Adrenal gland (tissue), 12 donors: ENCODE data around the gene CRYAB. TPM values are rescaled to one million over a fixed set of nuclear protein-coding genes. Genes with fewer than 3 reads are reported as not detected.
"Not testable (repeated sequence)": the region's sequence is repeated elsewhere in the genome, so short reads cannot be mapped to it uniquely, and the experiment has no call there.

ENCODE experiments used
- DNase-seq, 7 donors: peaks; one replicate each; pipeline ENCODE4 v3.0.0-alpha.2; 2019 to 2020
- H3K27ac ChIP-seq, 5 donors: fragments of 200-600 bp; sonication (generic) in 4 of 5; 1 replicate in 3 of 5; 2 replicates in 2 of 5; pipeline versions ENCODE4 v1.5.1 to v1.8.0; 2016 to 2020; ENCODE audit warnings: mild to moderate bottlenecking in 1 of 5
- H3K27me3 ChIP-seq: fragments of 200-600 bp; 2 replicates; pipeline ENCODE4 v1.8.0; 2021
- H3K36me3 ChIP-seq, 2 donors: fragments of 200-600 bp; replicated peaks in 1 of 2; 1 replicate in 1 of 2; 2 replicates in 1 of 2; pipeline versions ENCODE4 v1.5.1 to v1.8.0; 2018 to 2022
- H3K4me1 ChIP-seq, 2 donors: fragments of 200-600 bp; replicated peaks in 1 of 2; 1 replicate in 1 of 2; 2 replicates in 1 of 2; pipeline versions ENCODE4 v1.5.1 to v1.8.0; 2018 to 2021
- H3K4me3 ChIP-seq, 4 donors: fragments of 200-600 bp; sonication (generic) in 3 of 4; one replicate each; pipeline ENCODE4 v1.5.1; 2016 to 2018
- H3K9me3 ChIP-seq, 3 donors: fragments of 200-600 bp; sonication (generic) in 1 of 3; replicated peaks in 1 of 3; 1 replicate in 2 of 3; 2 replicates in 1 of 3; pipeline versions ENCODE4 v1.5.1 to v1.8.0; 2016 to 2021
- POLR2A ChIP-seq, 2 donors: fragments of 450-650 bp; IDR thresholded peaks; one replicate each; pipeline ENCODE4 v1.6.1; 2017; ENCODE audit warnings: antibody characterized with exemption in 2 of 2, mild to moderate bottlenecking in 2 of 2, moderate library complexity in 1 of 2
- WGBS, 4 donors: extraction: QIAGEN DNeasy Blood & Tissue Kit in 2 of 4; methylation state at CpG; one replicate each; pipeline versions ENCODE4 v1.1.5 to v1.1.7; 2013 to 2017; 5-methylcytosine and 5-hydroxymethylcytosine counted together
- intact Hi-C, 2 donors: fragments of 100-400 bp; cut with DNase I; formaldehyde crosslinking; loops; one replicate each; pipeline versions ENCODE4 v1.14.1 to v1.15.0; 2022 to 2023
- polyA plus RNA-seq, 3 donors: library from polyadenylated mRNA; stranded (reverse); fragments of 200-250 nt in 2 of 3; fragments of 350-450 nt in 1 of 3; fragmentation: Illumina TruSeq in 1 of 3; extraction: RNeasy Lipid Tissue Mini Kit (QIAGEN cat#74804) in 1 of 3; gene quantifications; one replicate each; pipeline ENCODE4 v1.2.3, GENCODE V29; 2013 to 2014
- total RNA-seq, 9 donors: library from RNA; depleted of rRNA in 4 of 9; stranded (reverse); fragments of >200 nt in 4 of 9; fragments of 120-200 nt in 1 of 9; fragmentation: NEBNext Ultra II Directional in 1 of 9; extraction: Animal tissue kit (Norgen Biotek cat#: 25700) in 1 of 9; gene quantifications; one replicate each; pipeline versions ENCODE4 v1.1.0 to v1.2.4, GENCODE V29; 2013 to 2023
- TF ChIP-seq, protein P1 (sequence below), 6 experiments: fragments of 450-650 bp in 4 of 6; fragments of 200-600 bp in 2 of 6; sonication (generic) in 1 of 6; IDR thresholded peaks; 1 replicate in 5 of 6; 2 replicates in 1 of 6; pipeline versions ENCODE4 v1.5.1 to v1.8.0; 2016 to 2021; ENCODE audit warnings: antibody characterized with exemption in 6 of 6, mild to moderate bottlenecking in 2 of 6, moderate library complexity in 1 of 6
- donor health status: healthy with polysubstance abuse.
- donor health status: Bipolar disorder and iron deficiency.
- donor health status: DM: yes; HTN: yes; CAD: no.
- donor health status: DM: no; HTN: no; CAD: no.
- donor health status: DM: no; HTN: no; CAD: no.
- donor health status: DM: yes; HTN: yes; CAD: no.

CRYAB gene
- total and polyA plus RNA-seq, 12 donors, result 6.8 to 108 (median 66.5) TPM

DNA sequence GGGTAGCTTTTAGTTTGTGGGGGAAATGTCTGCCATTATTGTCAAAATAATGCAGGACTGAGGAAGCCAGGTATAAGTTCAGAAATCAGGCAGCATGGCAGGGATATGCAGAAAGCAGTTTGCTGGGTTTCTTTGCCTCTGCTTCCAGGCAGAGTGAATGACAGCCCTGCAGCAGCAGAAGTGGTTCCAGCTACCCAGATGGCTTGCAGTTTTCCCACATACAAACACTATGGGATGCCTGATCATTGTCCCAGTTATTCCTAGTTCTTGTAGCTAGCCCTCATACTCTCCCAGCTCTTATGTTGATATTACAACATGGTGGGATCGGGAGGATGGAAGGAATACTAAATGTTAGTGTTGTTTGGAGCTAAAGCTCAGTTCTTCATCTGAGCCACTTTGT lies 22.7 kb upstream of the CRYAB start:
- Histone ChIP-seq H3K4me1 (peaks cover 40 to 43% of the 10 kb centered on the region in 2 donors), H3K4me3 (no peak overlapping the region), H3K9me3 (no peaks in the 10 kb centered on the region), H3K36me3 (no peaks in the 10 kb centered on the region), H3K27ac (peak overlapping the region; percentile 30 to 91 (median 73)), H3K27me3 (no peaks in the 10 kb centered on the region)
- intact Hi-C loops, result loop anchor here in 1 of 2 donors (5.0 kb wide), 1 partner anchor 48 kb away; no protein-coding TSS in a partner anchor
- peak in 2 of 7 donors; percentile 5 to 23 for DNase-seq
- TF ChIP-seq, protein P1, sequence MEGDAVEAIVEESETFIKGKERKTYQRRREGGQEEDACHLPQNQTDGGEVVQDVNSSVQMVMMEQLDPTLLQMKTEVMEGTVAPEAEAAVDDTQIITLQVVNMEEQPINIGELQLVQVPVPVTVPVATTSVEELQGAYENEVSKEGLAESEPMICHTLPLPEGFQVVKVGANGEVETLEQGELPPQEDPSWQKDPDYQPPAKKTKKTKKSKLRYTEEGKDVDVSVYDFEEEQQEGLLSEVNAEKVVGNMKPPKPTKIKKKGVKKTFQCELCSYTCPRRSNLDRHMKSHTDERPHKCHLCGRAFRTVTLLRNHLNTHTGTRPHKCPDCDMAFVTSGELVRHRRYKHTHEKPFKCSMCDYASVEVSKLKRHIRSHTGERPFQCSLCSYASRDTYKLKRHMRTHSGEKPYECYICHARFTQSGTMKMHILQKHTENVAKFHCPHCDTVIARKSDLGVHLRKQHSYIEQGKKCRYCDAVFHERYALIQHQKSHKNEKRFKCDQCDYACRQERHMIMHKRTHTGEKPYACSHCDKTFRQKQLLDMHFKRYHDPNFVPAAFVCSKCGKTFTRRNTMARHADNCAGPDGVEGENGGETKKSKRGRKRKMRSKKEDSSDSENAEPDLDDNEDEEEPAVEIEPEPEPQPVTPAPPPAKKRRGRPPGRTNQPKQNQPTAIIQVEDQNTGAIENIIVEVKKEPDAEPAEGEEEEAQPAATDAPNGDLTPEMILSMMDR (IDR thresholded peaks at IDR 0.05), result no peak
- no peak for TF ChIP-seq POLR2A (IDR thresholded peaks at IDR 0.05)
- WGBS, 4 donors, result 91 to 100% (median 94%) methylated on average over 1 of the region's 1 CpG

DNA sequence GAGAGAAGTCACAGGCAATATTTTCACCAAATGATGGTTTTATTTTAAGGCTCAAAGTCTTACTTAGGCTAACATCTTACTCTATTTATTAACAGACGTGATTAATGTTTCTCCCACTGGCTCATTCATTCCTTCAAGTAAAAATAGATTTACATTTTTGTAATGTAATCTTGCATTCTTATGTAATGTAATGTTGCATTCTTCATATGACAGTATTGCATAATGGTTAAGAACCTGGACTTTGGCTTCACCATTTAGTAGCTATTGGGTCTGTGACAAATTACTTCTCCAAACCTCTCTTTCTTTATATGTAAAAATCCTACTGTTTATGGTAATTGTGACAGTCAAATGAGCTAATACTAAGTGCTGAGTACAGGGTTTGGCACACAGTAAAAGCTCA lies 22.3 kb upstream of the CRYAB start:
- no peak for DNase-seq
- Histone ChIP-seq H3K27me3 (no peaks in the 10 kb centered on the region), H3K4me3 (no peak overlapping the region), H3K9me3 (no peaks in the 10 kb centered on the region), H3K4me1 (peaks cover 36 to 39% of the 10 kb centered on the region in 2 donors), H3K27ac (peak overlapping the region in 2 of 5 donors; percentile 88 to 91), H3K36me3 (no peaks in the 10 kb centered on the region)
- intact Hi-C loops, result loop anchor here in 1 of 2 donors (5.0 kb wide), 1 partner anchor 48 kb away; no protein-coding TSS in a partner anchor
- no peak for TF ChIP-seq POLR2A (IDR thresholded peaks at IDR 0.05)
- TF ChIP-seq, protein P1 (IDR thresholded peaks at IDR 0.05), result no peak
- WGBS, 4 donors, result 75 to 79% (median 78%) methylated on average over 1 of the region's 1 CpG

DNA sequence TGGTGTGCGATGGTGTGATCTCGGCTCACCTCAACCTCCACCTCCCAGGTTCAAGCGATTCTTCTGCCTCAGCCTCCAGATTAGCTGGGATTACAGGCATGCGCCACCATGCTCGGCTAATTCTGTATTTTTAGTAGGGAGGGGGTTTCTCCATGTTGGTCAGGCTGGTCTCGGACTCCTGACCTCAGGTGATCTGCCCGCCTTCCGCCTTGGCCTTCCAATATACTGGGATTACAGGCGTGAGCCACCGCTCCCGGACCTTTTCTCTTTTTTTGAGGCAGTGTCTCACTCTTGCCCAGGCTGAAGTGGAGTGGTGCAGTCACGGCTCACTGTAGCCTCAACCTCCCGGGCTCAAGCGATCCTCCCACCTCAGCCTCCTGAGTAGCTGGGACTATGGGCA lies 21.6 kb upstream of the CRYAB start:
- WGBS, 4 donors, result 92 to 96% (median 95%) methylated on average over 14 of the region's 14 CpGs
- intact Hi-C loops, result loop anchor here in 1 of 2 donors (5.0 kb wide), 1 partner anchor 49 kb away; no protein-coding TSS in a partner anchor
- not testable (repeated sequence) for H3K4me3 ChIP-seq, H3K9me3 ChIP-seq, H3K27ac ChIP-seq, H3K36me3 ChIP-seq, H3K27me3 ChIP-seq
- DNase-seq, result peak in 1 of 7 donors; percentile 17
- H3K4me1 ChIP-seq, result peaks cover 29 to 32% of the 10 kb centered on the region in 2 donors

DNA sequence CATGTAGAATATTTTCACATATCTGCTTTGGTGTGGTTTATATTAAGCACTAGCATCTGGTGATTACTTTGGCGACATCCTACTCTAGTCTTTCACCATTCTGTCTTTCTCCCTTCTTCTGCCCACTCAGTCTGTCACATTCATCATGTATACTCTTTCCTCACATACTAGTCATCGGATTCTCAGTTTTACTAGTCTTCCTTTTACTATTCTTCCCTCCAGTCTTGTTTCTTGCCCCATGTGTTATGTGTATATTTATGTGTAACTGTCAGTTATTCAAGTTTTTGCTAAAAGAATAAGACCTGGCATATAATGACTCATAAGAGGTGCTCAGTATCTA lies 21.0 kb upstream of the CRYAB start:
- Histone ChIP-seq H3K4me1 (peaks cover 23 to 28% of the 10 kb centered on the region in 2 donors), H3K9me3 (no peaks in the 10 kb centered on the region), H3K27me3 (no peaks in the 10 kb centered on the region), H3K36me3 (no peaks in the 10 kb centered on the region), H3K27ac (no peak overlapping the region), H3K4me3 (no peak overlapping the region)
- intact Hi-C loops, result loop anchor here in 1 of 2 donors (5.0 kb wide), 1 partner anchor 50 kb away; no protein-coding TSS in a partner anchor
- TF ChIP-seq, protein P1 (IDR thresholded peaks at IDR 0.05), result no peak
- no peak for TF ChIP-seq POLR2A (IDR thresholded peaks at IDR 0.05)
- no peak for DNase-seq
- WGBS, 4 donors, result 51 to 75% (median 69%) methylated on average over 2 of the region's 2 CpGs

DNA sequence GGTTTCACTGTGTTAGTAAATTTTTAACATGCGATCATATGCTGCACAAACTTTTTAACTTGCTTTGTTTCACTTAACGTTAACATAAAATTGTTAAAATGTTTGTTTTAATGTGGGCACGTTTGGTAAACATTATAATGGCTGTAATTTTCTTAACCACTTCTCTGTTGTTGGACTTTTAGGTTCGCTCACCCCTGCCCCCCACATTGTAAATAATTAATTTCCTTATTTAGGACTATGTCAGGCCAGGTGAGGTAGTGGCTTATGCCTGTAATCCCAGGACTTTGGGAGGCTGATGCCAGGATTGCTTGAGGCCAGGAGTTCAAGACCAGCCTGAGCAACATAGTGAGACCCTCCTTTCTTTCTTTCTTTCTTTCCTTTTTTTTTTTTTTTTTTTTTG lies 18.9 kb upstream of the CRYAB start:
- 68 to 78% (median 73%) methylated on average over 4 of the region's 4 CpGs for WGBS, 4 donors

More for the DNA sequence above, 18.9 kb upstream of the CRYAB start:
- Histone ChIP-seq H3K27me3 (no peaks in the 10 kb centered on the region), H3K9me3 (no peaks in the 10 kb centered on the region), H3K27ac (no peak overlapping the region), H3K4me3 (no peak overlapping the region), H3K36me3 (no peaks in the 10 kb centered on the region), H3K4me1 (peaks cover 11 to 24% of the 10 kb centered on the region in 2 donors)
- TF ChIP-seq, protein P1 (IDR thresholded peaks at IDR 0.05), result no peak
- no peak for TF ChIP-seq POLR2A (IDR thresholded peaks at IDR 0.05)
- peak in 1 of 7 donors; percentile 9 for DNase-seq
- intact Hi-C loops, result loop anchor here in 1 of 2 donors (5.0 kb wide), 1 partner anchor 52 kb away; no protein-coding TSS in a partner anchor
